Vagina (tissue), 2 donors: ENCODE results near the gene ETS2. TPM values are rescaled to one million over a fixed set of nuclear protein-coding genes. Genes with fewer than 3 reads are reported as not detected.

Experiments
- DNase-seq, 2 donors: peaks; one replicate each; pipeline ENCODE4 v3.0.0-alpha.2; 2017; ENCODE audit errors: extremely low spot score in 2 of 2
- H3K27ac ChIP-seq: fragments of 200-600 bp; sonication (generic); one replicate; pipeline ENCODE4 v1.5.1; 2019
- H3K27me3 ChIP-seq: fragments of 200-600 bp; sonication (generic); one replicate; pipeline ENCODE4 v1.5.1; 2019
- H3K36me3 ChIP-seq, 2 donors: fragments of 200-600 bp; sonication (generic); one replicate each; pipeline ENCODE4 v1.5.1; 2017 to 2019
- H3K4me1 ChIP-seq: fragments of 200-600 bp; sonication (generic); one replicate; pipeline ENCODE4 v1.5.1; 2019
- H3K4me3 ChIP-seq, 2 donors: fragments of 200-600 bp; sonication (generic); 1 replicate in 1 of 2; 2 replicates in 1 of 2; pipeline ENCODE4 v1.5.1; 2016 to 2019
- H3K9me3 ChIP-seq: fragments of 200-600 bp; sonication (generic); one replicate; pipeline ENCODE4 v1.5.1; 2019
- CTCF ChIP-seq, 3 experiments: fragments of 450-650 bp in 2 of 3; fragments of 200-600 bp in 1 of 3; sonication (generic) in 1 of 3; IDR thresholded peaks; one replicate each; pipeline ENCODE4 v1.5.1; 2017 to 2019; ENCODE audit warnings: antibody characterized with exemption in 3 of 3, mild to moderate bottlenecking in 2 of 3, moderate library complexity in 2 of 3
- POLR2A ChIP-seq, 2 donors: fragments of 450-650 bp; IDR thresholded peaks; one replicate each; pipeline ENCODE4 v1.6.1; 2017; ENCODE audit warnings: antibody characterized with exemption in 2 of 2, mild to moderate bottlenecking in 2 of 2, moderate library complexity in 2 of 2
- POLR2AphosphoS5 ChIP-seq, 2 donors: sonication (generic); formaldehyde crosslinking; IDR thresholded peaks; one replicate each; pipeline ENCODE4 v1.9.0; 2017; ENCODE audit warnings: antibody characterized with exemption in 2 of 2, mild to moderate bottlenecking in 2 of 2, low read depth in 1 of 2; ENCODE audit not compliant: insufficient read depth in 1 of 2
- intact Hi-C: fragments of 100-400 bp; cut with DNase I; formaldehyde crosslinking; loops from one replicate; pipeline ENCODE4 v1.15.1; 2023
- total RNA-seq: library from RNA; depleted of rRNA; stranded (reverse); fragments of >200 nt; gene quantifications from one replicate; pipeline ENCODE4 v1.2.3, GENCODE V29; 2016

The ETS2 gene
- total RNA-seq, 1 donor from 2014 or later: 134 TPM

GRCh38 chr21:38773099-38774061 is 32.3 kb upstream of the ETS2 start:
- DNase-seq: no peak
- no peaks in the 10 kb centered on the region for H3K36me3 ChIP-seq
- peaks cover 39% of the 10 kb centered on the region for H3K4me1 ChIP-seq
- intact Hi-C loops: no loop called here
- no peak overlapping the region for H3K4me3 ChIP-seq
- H3K27me3 ChIP-seq: no peaks in the 10 kb centered on the region
- H3K27ac ChIP-seq: peak overlapping the region; percentile 56
- TF ChIP-seq POLR2AphosphoS5 (IDR thresholded peaks at IDR 0.05; ENCODE audit: insufficient read depth in 1 of 2, low read depth in 1 of 2): peak; percentile 53 to 77
- no peak for TF ChIP-seq CTCF (IDR thresholded peaks at IDR 0.05)
- no peak for TF ChIP-seq POLR2A (IDR thresholded peaks at IDR 0.05)
- H3K9me3 ChIP-seq: no peaks in the 10 kb centered on the region

GRCh38 chr21:38774152-38774551 is 31.6 kb upstream of the ETS2 start:
- no peak for DNase-seq
- Histone ChIP-seq H3K4me3 (no peak overlapping the region), H3K9me3 (no peaks in the 10 kb centered on the region), H3K36me3 (no peaks in the 10 kb centered on the region), H3K27me3 (no peaks in the 10 kb centered on the region), H3K27ac (peak overlapping the region; percentile 56), H3K4me1 (peaks cover 37% of the 10 kb centered on the region)
- TF ChIP-seq CTCF (IDR thresholded peaks at IDR 0.05): no peak
- TF ChIP-seq POLR2A (IDR thresholded peaks at IDR 0.05): no peak
- no peak for TF ChIP-seq POLR2AphosphoS5 (IDR thresholded peaks at IDR 0.05; ENCODE audit: insufficient read depth in 1 of 2, low read depth in 1 of 2)
- intact Hi-C loops: no loop called here

GRCh38 chr21:38774586-38775285 is 31.0 kb upstream of the ETS2 start:
- no peak for DNase-seq
- Histone ChIP-seq H3K27ac (peak overlapping the region; percentile 56), H3K27me3 (no peaks in the 10 kb centered on the region), H3K9me3 (no peaks in the 10 kb centered on the region), H3K4me3 (no peak overlapping the region), H3K36me3 (no peaks in the 10 kb centered on the region), H3K4me1 (peaks cover 31% of the 10 kb centered on the region)
- no peak for TF ChIP-seq CTCF (IDR thresholded peaks at IDR 0.05)
- TF ChIP-seq POLR2A (IDR thresholded peaks at IDR 0.05): no peak
- no peak for TF ChIP-seq POLR2AphosphoS5 (IDR thresholded peaks at IDR 0.05; ENCODE audit: insufficient read depth in 1 of 2, low read depth in 1 of 2)
- intact Hi-C loops: no loop called here

GRCh38 chr21:38775733-38776132 is 30.0 kb upstream of the ETS2 start:
- no peak for TF ChIP-seq POLR2A (IDR thresholded peaks at IDR 0.05)
- no peak for TF ChIP-seq CTCF (IDR thresholded peaks at IDR 0.05)
- TF ChIP-seq POLR2AphosphoS5 (IDR thresholded peaks at IDR 0.05; ENCODE audit: insufficient read depth in 1 of 2, low read depth in 1 of 2): no peak
- H3K27me3 ChIP-seq: no peaks in the 10 kb centered on the region
- DNase-seq: no peak
- H3K4me3 ChIP-seq: no peak overlapping the region
- peaks cover 29% of the 10 kb centered on the region for H3K4me1 ChIP-seq
- H3K9me3 ChIP-seq: no peaks in the 10 kb centered on the region
- no peaks in the 10 kb centered on the region for H3K36me3 ChIP-seq
- intact Hi-C loops: no loop called here
- H3K27ac ChIP-seq: no peak overlapping the region
